ENCODE measurements around the gene DNAH17.
A peak's percentile ranks its signal among the peaks of the same experiment; 100 is the strongest.
"Not testable (repeated sequence)": the region's sequence is repeated elsewhere in the genome, so short reads cannot be mapped to it uniquely, and the experiment has no call there.

DNAH17 gene

GRCh38 chr17:78476149-78476548 is 101.0 kb downstream of the DNAH17 start:
- DNase-seq (ENCODE audit: low spot score) = no peak

GRCh38 chr17:78475211-78475610 is 102.0 kb downstream of the DNAH17 start:
- DNase-seq (ENCODE audit: low spot score) = no peak

GRCh38 chr17:78474614-78475146 is 102.5 kb downstream of the DNAH17 start:
- peak; percentile 10 for DNase-seq (ENCODE audit: low spot score)

GRCh38 chr17:78473951-78474613 is 103.1 kb downstream of the DNAH17 start:
- DNase-seq (ENCODE audit: low spot score) = no peak

- DNase-seq (ENCODE audit: low spot score) = no peak
Observed at GRCh38 chr17:78472035-78472905, 104.9 kb downstream of the DNAH17 start.

GRCh38 chr17:78471635-78472034 is 105.6 kb downstream of the DNAH17 start:
- no peak for DNase-seq (ENCODE audit: low spot score)

- no peak for DNase-seq (ENCODE audit: low spot score)
Observed at GRCh38 chr17:78469443-78469842, 107.8 kb downstream of the DNAH17 start.

GRCh38 chr17:78468366-78468765 is 108.8 kb downstream of the DNAH17 start:
- no peak for DNase-seq (ENCODE audit: low spot score)

GRCh38 chr17:78466786-78467715 is 110.1 kb downstream of the DNAH17 start:
- no peak for DNase-seq (ENCODE audit: low spot score)

- not testable (repeated sequence) for DNase-seq (ENCODE audit: low spot score)
Observed at GRCh38 chr17:78466109-78466785, 110.9 kb downstream of the DNAH17 start.

GRCh38 chr17:78462148-78462547 is 115.0 kb downstream of the DNAH17 start:
- DNase-seq (ENCODE audit: low spot score) = no peak

- no peak for DNase-seq (ENCODE audit: low spot score)
Observed at GRCh38 chr17:78461799-78462053, 115.5 kb downstream of the DNAH17 start.

GRCh38 chr17:78460951-78461798 is 116.0 kb downstream of the DNAH17 start:
- DNase-seq (ENCODE audit: low spot score) = no peak

GRCh38 chr17:78460176-78460675 is 117.0 kb downstream of the DNAH17 start:
- no peak for DNase-seq (ENCODE audit: low spot score)

GRCh38 chr17:78459696-78460095 is 117.5 kb downstream of the DNAH17 start:
- DNase-seq (ENCODE audit: low spot score) = no peak

- no peak for DNase-seq (ENCODE audit: low spot score)
Observed at GRCh38 chr17:78458736-78459335, 118.4 kb downstream of the DNAH17 start.

- DNase-seq (ENCODE audit: low spot score) = no peak
Observed at GRCh38 chr17:78458091-78458490, 119.1 kb downstream of the DNAH17 start.

GRCh38 chr17:78454346-78454745 is 122.8 kb downstream of the DNAH17 start:
- no peak for DNase-seq (ENCODE audit: low spot score)

- DNase-seq (ENCODE audit: low spot score) = no peak
Observed at GRCh38 chr17:78451753-78452152, 125.4 kb downstream of the DNAH17 start.

GRCh38 chr17:78450696-78451345 is 126.4 kb downstream of the DNAH17 start:
- DNase-seq (ENCODE audit: low spot score) = no peak
